ENCODE measurements around the gene APOB. TPM values are rescaled to one million over a fixed set of nuclear protein-coding genes. Genes with fewer than 3 reads are reported as not detected.
A peak's percentile ranks its signal among the peaks of the same experiment; 100 is the strongest.

The APOB gene
- total and polyA plus RNA-seq, 2 of the 13 experiments (the other 11 are each of a cell fraction or from before 2014, with no cell fraction given), result 1,569 to 2,515 TPM

DNA sequence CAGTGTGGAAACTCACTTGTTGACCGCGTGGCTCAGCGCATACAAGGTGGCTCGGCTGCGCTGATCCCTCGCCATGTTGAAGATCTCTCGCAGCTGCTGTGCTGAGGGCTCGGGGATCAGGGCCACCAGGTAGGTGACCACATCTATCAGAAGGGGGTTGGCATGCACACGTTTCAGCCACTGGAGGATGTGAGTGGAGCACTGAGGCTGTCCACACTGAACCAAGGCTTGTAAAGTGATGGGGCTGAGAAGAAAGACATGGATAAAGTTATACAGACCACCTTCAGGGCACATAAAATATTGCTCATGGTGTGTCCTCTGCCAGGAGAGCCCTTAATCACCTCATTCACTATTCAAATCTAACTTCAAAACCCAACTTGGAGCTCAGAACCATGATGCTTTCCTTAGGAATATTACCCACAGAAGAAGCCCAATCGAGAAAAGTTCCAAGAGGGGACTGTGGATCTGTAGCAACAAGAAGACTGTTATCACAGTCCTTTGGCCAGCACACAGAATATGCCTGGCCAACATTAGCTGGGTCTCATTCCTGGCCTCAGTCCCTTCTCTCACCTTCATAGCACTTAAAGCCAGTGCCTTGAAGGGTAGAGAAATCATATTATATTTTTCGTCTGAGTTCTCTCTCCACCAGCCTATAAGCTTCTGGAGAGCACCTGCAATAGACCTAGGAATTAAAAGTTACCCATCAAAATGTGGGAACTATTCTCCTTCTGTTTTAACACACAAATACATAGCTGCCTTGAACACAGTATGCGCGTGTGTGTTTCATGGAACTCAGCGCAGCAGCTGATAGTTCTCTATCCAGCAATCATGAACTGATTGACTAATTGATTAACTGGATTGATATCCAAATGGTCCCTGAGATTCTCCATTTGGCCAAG, 11.3 kb downstream of the APOB start (continued):
- TF ChIP-seq, protein P1, sequence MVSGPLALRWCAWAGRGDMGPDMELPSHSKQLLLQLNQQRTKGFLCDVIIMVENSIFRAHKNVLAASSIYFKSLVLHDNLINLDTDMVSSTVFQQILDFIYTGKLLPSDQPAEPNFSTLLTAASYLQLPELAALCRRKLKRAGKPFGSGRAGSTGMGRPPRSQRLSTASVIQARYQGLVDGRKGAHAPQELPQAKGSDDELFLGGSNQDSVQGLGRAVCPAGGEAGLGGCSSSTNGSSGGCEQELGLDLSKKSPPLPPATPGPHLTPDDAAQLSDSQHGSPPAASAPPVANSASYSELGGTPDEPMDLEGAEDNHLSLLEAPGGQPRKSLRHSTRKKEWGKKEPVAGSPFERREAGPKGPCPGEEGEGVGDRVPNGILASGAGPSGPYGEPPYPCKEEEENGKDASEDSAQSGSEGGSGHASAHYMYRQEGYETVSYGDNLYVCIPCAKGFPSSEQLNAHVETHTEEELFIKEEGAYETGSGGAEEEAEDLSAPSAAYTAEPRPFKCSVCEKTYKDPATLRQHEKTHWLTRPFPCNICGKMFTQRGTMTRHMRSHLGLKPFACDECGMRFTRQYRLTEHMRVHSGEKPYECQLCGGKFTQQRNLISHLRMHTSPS (CRISPR knock-in tag; IDR thresholded peaks at IDR 0.05; ENCODE audit: low read depth), result no peak
- TF ChIP-seq ZNF816 (CRISPR knock-in tag; IDR thresholded peaks at IDR 0.05; ENCODE audit: borderline replicate concordance), result no peak
- peak; percentile 52; the same call in 1 of the 2 replicates for TF ChIP-seq ZNF558 (CRISPR knock-in tag; IDR thresholded peaks at IDR 0.05; ENCODE audit: borderline replicate concordance)
- no peak for TF ChIP-seq ZZZ3 (CRISPR knock-in tag; IDR thresholded peaks at IDR 0.05; ENCODE audit: borderline replicate concordance)
- TF ChIP-seq ISL2 (CRISPR knock-in tag; IDR thresholded peaks at IDR 0.05), result no peak
- no peak for TF ChIP-seq ZNF451 (CRISPR knock-in tag; IDR thresholded peaks at IDR 0.05)
- TF ChIP-seq, protein P2, sequence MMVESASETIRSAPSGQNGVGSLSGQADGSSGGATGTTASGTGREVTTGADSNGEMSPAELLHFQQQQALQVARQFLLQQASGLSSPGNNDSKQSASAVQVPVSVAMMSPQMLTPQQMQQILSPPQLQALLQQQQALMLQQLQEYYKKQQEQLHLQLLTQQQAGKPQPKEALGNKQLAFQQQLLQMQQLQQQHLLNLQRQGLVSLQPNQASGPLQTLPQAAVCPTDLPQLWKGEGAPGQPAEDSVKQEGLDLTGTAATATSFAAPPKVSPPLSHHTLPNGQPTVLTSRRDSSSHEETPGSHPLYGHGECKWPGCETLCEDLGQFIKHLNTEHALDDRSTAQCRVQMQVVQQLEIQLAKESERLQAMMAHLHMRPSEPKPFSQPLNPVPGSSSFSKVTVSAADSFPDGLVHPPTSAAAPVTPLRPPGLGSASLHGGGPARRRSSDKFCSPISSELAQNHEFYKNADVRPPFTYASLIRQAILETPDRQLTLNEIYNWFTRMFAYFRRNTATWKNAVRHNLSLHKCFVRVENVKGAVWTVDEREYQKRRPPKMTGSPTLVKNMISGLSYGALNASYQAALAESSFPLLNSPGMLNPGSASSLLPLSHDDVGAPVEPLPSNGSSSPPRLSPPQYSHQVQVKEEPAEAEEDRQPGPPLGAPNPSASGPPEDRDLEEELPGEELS (CRISPR knock-in tag; IDR thresholded peaks at IDR 0.05), result no peak
- TF ChIP-seq, protein P3, sequence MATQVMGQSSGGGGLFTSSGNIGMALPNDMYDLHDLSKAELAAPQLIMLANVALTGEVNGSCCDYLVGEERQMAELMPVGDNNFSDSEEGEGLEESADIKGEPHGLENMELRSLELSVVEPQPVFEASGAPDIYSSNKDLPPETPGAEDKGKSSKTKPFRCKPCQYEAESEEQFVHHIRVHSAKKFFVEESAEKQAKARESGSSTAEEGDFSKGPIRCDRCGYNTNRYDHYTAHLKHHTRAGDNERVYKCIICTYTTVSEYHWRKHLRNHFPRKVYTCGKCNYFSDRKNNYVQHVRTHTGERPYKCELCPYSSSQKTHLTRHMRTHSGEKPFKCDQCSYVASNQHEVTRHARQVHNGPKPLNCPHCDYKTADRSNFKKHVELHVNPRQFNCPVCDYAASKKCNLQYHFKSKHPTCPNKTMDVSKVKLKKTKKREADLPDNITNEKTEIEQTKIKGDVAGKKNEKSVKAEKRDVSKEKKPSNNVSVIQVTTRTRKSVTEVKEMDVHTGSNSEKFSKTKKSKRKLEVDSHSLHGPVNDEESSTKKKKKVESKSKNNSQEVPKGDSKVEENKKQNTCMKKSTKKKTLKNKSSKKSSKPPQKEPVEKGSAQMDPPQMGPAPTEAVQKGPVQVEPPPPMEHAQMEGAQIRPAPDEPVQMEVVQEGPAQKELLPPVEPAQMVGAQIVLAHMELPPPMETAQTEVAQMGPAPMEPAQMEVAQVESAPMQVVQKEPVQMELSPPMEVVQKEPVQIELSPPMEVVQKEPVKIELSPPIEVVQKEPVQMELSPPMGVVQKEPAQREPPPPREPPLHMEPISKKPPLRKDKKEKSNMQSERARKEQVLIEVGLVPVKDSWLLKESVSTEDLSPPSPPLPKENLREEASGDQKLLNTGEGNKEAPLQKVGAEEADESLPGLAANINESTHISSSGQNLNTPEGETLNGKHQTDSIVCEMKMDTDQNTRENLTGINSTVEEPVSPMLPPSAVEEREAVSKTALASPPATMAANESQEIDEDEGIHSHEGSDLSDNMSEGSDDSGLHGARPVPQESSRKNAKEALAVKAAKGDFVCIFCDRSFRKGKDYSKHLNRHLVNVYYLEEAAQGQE (IDR thresholded peaks at IDR 0.05; ENCODE audit: borderline replicate concordance in 1 of 2, low read depth in 1 of 2, low read length in 2 of 2), result no peak
- no peak for TF ChIP-seq NFKBIZ (CRISPR knock-in tag; IDR thresholded peaks at IDR 0.05)
- peak; percentile 89 for TF ChIP-seq ZC3H4 (CRISPR knock-in tag; IDR thresholded peaks at IDR 0.05; ENCODE audit: borderline replicate concordance)
- TF ChIP-seq JARID2 (CRISPR knock-in tag; IDR thresholded peaks at IDR 0.05; ENCODE audit: insufficient replicate concordance), result no peak
- TF ChIP-seq SP2 (CRISPR knock-in tag; IDR thresholded peaks at IDR 0.05), result no peak
- no peak for TF ChIP-seq MEIS1 (CRISPR knock-in tag; IDR thresholded peaks at IDR 0.05; ENCODE audit: borderline replicate concordance)
- TF ChIP-seq ZFP36 (IDR thresholded peaks at IDR 0.05; ENCODE audit: borderline replicate concordance, low read depth, low read length, partially characterized antibody), result no peak
- TF ChIP-seq MTF1 (CRISPR knock-in tag; IDR thresholded peaks at IDR 0.05), result no peak
- TF ChIP-seq, protein P4, sequence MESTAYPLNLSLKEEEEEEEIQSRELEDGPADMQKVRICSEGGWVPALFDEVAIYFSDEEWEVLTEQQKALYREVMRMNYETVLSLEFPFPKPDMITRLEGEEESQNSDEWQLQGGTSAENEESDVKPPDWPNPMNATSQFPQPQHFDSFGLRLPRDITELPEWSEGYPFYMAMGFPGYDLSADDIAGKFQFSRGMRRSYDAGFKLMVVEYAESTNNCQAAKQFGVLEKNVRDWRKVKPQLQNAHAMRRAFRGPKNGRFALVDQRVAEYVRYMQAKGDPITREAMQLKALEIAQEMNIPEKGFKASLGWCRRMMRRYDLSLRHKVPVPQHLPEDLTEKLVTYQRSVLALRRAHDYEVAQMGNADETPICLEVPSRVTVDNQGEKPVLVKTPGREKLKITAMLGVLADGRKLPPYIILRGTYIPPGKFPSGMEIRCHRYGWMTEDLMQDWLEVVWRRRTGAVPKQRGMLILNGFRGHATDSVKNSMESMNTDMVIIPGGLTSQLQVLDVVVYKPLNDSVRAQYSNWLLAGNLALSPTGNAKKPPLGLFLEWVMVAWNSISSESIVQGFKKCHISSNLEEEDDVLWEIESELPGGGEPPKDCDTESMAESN (CRISPR knock-in tag; conservative IDR thresholded peaks at IDR 0.05), result no peak
- TF ChIP-seq ZNF768 (CRISPR knock-in tag; IDR thresholded peaks at IDR 0.05), result peak; percentile 74

Data from HepG2 (cell line).